Activated gamma-delta T cell treated with Interleukin-2 at 50 U/mL for 16 hours (primary cell): ENCODE data around the gene ITPRIPL2.

ENCODE experiments used
- DNase-seq: peaks from one replicate; pipeline ENCODE4 v3.0.0-alpha.2; 2020

Gene ITPRIPL2

GRCh38 chr16:19123535-19124178, 9.9 kb downstream of the ITPRIPL2 start:
- no peak for DNase-seq

- no peak for DNase-seq
These were observed 12.5 kb downstream of the ITPRIPL2 start for GRCh38 chr16:19126300-19126699.

- no peak for DNase-seq
These were observed 13.4 kb downstream of the ITPRIPL2 start for GRCh38 chr16:19127205-19127604.

- DNase-seq: no peak
These were observed 13.9 kb downstream of the ITPRIPL2 start for GRCh38 chr16:19127674-19128131.

- no peak for DNase-seq
These were observed 14.9 kb downstream of the ITPRIPL2 start for GRCh38 chr16:19128454-19129200.

GRCh38 chr16:19130385-19130784, 16.6 kb downstream of the ITPRIPL2 start:
- no peak for DNase-seq

GRCh38 chr16:19130852-19131824, 17.4 kb downstream of the ITPRIPL2 start:
- no peak for DNase-seq

GRCh38 chr16:19131825-19132218, 18.1 kb downstream of the ITPRIPL2 start:
- no peak for DNase-seq

GRCh38 chr16:19132255-19132654, 18.5 kb downstream of the ITPRIPL2 start:
- no peak for DNase-seq

- DNase-seq: no peak
These were observed 19.1 kb downstream of the ITPRIPL2 start for GRCh38 chr16:19132898-19133297.

- no peak for DNase-seq
These were observed 19.8 kb downstream of the ITPRIPL2 start for GRCh38 chr16:19133600-19133999.

- no peak for DNase-seq
These were observed 21.6 kb downstream of the ITPRIPL2 start for GRCh38 chr16:19135201-19135842.

GRCh38 chr16:19135896-19136438, 22.2 kb downstream of the ITPRIPL2 start:
- DNase-seq: no peak

- DNase-seq: no peak
These were observed 22.9 kb downstream of the ITPRIPL2 start for GRCh38 chr16:19136549-19137196.

GRCh38 chr16:19137201-19138128, 23.7 kb downstream of the ITPRIPL2 start:
- no peak for DNase-seq

GRCh38 chr16:19138601-19139000, 24.8 kb downstream of the ITPRIPL2 start:
- DNase-seq: no peak

- no peak for DNase-seq
These were observed 25.8 kb downstream of the ITPRIPL2 start for GRCh38 chr16:19139436-19140091.

GRCh38 chr16:19140396-19140795, 26.6 kb downstream of the ITPRIPL2 start:
- DNase-seq: no peak

GRCh38 chr16:19142939-19143598, 29.3 kb downstream of the ITPRIPL2 start:
- DNase-seq: no peak

- DNase-seq: no peak
These were observed 29.8 kb downstream of the ITPRIPL2 start for GRCh38 chr16:19143599-19143956.
